T-helper 2 cell (primary cell): ENCODE results near the gene APBB3.

Source experiments
- DNase-seq, 5 experiments: peaks; one replicate each; pipeline versions ENCODE4 v3.0.0 to v3.0.0-alpha.2; 2012 to 2022

Gene APBB3

DNA sequence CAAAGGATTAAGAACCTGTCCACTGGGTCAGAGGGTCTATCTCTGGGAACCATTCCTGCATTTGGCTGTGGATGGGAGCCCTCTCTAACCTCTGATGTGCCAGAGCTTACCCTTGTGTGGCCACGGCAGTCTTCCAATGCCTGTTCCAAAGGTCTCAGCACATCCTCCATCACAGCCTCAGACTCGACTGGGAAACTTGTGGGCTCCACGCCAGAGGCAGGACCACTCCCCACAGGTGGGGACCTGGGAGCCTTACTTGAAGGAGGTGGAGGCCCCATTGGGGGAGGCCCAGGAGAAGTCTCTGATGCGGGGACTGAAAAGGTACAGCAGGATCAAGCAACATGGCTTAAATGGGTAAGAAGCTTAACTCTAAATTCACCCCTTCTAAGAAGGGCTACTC is 12.5 kb downstream of the APBB3 start:
- DNase-seq, result no peak

DNA sequence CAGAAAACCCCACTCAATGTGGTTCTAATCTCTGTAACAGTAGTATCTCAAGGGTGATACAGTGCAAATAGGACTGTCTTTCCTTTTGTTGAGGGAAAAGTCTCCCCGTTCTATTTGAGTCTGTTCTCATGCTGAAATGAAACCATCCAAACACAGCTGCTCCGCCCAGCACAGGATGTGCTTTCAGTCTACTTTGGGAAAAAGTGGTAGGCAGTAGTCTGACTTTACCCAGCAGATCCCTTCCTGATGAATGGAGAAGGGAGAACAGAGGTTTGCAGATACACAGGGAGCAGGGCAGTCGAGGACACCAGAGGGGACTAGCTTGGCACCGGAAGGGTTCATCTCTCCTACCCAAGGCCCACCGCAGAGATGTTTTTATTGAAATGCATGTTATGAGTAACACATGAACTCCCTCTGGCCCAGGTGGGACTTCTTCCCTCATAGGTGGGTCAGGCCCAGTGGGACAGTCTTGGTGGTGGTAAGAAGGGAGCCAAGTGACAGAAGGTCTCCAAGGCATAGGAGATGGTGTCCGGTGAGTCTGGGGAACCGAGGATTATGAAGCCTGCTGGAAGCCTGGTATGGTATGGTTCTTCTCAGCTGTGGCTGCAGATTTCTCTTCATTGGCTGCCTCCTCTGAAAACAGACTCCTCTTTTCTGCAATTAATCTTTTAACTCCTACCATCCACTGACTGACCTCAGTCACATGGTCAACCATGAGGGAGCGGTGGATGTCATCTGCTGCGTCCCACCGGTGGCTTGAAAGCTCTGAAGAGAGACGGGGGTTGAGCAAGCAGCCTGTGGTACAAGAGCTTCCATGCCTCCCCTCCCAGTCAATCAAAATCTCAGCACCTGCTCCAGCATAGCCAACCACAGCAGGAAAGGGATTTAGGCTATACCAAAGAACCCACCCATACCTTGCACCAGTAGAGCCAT is 14.0 kb downstream of the APBB3 start:
- no peak for DNase-seq

DNA sequence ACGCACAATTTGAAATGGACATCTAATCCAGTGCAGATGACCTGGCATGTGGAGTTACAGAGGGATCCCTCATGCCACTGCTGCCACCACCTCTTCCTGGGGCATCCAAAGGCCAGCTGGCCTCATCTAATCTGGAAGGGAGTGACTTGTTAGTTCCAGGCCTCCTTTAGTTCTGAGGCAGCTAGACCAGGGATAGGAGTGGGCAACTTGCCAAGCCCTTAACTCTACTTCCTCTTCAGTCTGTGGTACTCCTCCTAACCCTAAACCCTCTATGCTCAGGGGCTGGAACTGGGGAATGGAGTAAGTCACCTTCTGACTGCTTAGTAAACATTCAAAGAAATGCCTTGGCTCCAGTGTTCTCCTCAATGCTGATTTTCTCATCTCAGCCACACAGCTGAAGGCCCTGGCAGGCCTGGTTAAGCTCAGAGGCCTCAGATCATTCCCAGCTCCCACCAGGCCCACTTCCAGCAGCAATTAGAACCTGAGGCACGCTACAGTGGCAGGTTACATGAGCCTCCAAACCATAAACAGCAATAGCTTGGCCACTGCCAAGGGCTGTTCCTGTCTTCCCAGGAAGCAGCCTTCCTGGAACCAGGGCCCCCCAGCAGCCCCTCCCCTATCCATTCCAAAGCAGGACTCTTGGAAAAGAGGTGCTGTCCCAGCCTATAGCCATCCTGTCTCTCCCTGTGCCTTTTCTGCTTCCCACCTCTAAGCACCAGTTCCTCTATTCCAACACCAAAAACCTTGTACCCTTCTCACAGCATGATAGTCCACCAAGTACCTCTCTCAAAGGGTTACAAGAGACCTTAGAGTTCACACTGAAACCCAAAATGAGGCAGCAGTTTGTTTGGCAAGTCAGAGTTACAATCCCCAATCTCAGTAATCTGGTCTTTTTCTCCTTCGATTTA is 14.9 kb downstream of the APBB3 start:
- no peak for DNase-seq

DNA sequence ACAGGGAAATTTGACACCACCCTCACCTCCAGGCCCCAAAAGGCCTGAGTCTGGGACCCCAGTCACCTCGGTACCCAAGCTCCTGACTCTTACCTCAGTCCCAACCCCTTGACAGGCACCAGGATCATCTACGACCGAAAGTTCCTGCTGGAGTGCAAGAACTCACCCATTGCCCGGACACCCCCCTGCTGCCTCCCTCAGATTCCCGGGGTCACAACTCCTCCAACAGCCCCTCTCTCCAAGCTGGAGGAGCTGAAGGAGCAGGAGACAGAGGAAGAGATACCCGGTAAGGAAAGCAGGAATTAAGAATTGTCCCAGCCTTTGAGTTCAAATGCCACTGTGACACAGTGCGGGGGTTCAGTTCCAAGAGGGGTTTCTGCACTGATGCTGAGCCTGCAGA is 15.6 kb downstream of the APBB3 start:
- no peak for DNase-seq

DNA sequence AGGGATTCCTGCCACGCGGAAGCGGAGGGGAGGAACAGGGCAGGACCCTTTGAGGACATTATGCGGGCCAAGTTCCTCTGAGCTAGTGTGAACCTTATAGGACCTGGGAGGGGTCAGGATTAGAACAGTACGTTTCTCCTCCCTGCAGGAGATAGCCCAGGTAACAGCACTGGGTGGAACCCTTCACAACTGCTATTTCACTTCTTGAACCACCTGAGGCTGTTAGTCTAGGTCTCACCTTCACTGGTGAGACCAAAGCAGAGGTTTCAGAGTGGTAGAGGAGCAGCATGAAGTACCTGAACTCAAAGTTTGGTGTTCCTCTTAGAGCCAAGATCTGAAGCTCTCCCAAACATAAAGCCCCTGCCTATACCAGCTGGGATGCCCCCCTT is 16.1 kb downstream of the APBB3 start:
- no peak for DNase-seq

DNA sequence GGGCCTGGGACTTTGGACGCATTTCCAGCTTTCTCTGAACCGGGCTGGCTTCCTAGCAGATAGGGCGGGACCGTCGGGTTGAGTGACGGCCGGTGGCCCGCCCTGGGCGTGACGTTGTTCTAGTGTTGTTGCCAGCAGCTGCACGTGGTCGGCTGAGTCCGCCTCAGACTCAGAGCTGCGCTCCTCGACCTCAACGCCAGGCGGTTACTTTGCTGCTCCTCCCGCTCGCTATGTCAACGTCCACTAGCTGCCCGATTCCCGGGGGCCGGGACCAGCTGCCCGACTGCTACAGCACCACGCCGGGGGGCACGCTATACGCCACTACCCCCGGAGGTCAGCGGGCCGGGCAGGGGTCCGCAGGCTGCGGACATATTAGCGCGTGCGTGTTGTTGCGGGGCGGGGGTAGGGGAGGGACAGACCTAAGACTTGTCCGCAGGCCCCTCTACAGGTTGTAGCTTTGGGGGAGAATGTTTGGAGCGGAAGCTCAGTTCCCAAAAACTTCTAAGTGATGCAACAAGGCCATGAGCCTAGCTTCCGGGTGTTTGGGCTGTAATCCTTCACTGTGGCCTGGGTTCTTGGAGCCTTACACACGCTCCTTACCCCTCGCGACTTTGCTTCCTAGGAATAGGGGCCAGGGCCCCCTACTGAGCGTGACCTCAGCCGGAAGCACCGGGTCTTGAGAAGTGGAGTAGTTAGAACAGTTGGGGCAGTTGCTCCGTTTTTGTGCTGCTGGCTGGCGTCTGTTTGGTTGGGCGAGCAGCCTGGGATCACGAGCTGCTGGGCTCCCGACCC is 16.7 kb downstream of the APBB3 start, which contains the start of gene EIF4EBP3:
TSS of gene EIF4EBP3 (plus strand) at position 155 of the 792 bp plus-strand sequence. CDS start at position 231, 76 bp downstream.
- peak; percentile 64 to 93 (median 75) for DNase-seq

DNA sequence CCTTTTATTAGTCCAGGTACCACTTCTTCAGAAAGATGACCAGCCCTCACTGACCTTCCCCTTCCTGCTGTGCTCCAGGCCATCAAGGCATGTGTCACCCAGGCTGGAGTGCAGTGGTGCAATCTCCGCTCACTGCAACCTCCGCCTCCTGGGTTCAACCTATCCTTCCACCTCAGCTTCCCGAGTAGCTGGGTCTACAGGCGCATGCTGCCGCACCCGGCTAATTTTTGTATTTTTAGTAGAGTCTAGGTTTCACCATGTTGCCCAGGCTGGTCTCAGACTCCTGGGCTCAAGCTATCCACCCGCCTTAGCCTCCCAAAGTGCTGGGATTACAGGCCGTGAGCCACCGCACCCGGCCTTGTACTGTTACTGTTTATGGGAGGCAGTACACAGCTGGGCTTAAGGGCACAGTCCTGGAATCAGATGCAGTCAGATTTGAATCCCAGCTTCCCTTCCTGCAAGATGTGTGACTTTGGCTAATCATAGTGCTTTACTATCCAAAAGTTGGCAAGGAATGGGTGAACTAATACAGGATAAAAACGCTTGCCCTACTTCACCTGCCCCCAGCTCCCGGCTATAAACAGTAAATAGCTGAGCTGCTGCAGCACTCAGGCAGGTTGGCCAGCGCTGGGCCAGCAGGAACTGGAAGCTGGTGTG is 17.4 kb downstream of the APBB3 start:
- DNase-seq, result no peak

DNA sequence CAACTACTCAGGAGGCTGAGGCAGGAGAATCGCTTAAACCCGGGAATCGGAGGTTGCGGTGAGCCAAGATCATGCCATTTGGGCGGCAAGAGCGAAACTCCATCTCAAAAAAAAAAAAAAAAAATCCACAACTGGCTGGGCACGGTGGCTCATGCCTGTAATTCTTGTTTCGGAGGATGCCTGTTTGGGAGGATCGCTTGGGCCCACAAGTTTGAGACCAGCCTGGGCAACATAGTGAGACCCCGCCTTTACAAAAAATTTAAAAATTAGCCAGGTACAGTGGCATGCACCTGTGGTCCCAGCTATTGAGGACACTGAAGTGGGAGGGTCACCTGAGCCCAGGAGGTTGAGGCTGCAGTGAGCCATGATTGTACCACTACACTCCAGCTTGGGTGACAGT is 18.8 kb downstream of the APBB3 start:
- no peak for DNase-seq

DNA sequence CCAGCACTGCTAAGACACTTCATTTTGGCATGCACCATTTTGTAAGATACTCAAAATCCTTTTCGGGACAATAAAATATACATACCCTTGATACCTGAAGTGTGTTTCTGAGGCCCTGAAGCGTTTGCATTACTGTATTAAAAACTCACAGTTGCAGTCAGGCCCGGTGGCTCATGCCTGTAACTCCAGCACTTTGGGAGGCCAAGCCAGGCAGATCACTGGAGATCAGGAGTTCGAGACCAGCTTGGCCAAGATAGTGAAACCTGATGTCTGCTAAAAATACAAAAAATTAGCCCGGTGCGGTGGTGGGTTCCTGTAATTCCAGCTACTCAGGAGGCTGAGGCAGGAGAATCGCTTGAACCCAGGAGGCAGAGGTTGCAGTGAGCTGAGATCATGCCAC is 19.4 kb downstream of the APBB3 start:
- no peak for DNase-seq

DNA sequence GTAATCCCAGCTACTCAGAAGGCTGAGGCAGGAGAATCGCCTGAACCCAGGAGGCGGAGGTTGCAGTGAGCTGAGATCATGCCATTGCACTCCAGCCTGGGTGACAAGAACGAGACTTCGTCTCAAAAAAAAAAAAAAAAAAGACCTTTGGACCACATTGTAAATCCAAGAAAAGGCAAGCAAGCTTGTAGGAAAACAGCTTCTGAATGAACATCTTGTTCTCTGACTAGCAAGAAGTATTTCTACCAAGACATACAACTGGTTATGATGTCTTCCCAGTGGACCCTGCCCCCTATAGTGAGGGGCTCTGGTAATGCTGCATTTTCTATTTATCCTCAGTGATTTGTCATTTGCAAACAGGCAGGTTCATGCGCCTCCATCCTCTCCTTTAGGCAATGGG is 21.4 kb downstream of the APBB3 start:
- DNase-seq, result no peak

DNA sequence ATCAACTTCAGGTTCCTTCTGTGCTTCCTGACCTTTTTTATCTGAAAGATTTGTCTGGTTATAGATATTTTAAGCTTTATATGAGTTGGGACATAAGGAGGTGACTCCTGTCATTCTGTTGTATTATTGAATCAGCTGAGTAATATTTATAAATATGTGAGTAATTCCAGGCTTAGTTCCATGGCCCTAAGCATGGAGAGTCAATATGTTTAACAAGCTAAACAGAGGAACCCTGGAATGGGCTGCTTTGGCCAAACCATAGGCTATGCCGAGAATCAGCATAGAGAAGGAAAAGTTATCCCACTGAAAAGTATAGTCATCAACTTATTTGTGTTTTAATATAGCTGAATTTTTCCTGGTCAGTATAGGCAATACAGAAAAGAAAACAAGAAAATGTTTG is 24.2 kb downstream of the APBB3 start:
- DNase-seq, result no peak

DNA sequence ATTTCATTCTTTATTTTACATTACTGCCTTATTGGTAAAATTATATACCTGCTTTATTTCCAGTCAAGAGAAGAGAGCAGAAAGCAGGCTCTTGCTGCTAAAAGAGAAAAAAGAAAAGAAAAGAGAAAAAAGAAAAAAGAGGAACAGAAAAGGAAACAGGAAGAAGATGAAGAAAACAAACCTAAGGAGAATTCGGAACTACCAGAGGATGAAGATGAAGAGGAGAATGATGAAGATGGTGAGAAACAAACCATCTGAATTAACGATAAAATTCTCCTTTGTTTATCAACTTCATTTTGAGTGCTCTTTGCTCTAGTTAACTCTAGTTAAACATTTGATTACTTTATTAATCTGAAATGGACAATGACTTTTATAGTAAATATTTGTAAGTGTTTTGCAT is 40.4 kb downstream of the APBB3 start:
- no peak for DNase-seq

DNA sequence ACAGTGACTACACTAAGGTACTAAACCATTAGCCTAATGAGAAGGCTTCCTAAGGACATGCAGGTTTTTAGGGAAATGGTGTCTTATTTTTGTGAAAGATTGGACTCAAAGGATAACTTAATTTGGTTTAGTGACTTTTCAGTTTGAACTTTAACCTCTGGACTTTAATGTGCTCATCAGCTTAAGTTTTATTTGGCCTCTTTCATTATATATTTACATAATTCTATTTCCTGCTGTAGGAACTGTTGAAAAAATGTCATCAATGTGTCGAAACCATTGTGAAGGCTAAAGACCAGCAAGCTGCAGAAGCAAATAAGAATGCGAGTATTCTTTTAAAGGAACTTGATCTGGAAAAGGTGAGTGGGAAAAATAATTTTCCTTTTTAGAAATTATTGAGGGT is 51.3 kb downstream of the APBB3 start:
- DNase-seq, result no peak

DNA sequence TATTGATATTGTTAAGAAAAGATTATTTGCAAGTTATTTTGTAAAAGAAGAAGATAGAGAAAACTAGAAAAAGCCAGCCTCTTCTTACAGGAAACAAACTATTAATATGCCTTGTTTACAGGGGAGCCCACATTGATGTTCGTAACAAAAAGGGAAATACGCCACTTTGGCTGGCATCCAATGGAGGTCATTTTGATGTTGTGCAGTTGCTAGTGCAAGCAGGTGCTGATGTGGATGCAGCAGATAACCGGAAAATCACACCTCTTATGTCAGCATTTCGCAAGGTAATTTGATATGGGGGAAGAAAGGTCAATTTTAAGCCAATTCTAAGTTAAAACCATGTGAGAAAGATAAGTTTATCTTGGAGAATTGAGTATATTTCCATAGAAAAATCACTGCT is 54.5 kb downstream of the APBB3 start:
- no peak for DNase-seq
